SK-N-SH treated with all-trans-retinoic acid at 6 μM for 48 hours (cell line): ENCODE measurements around the gene LAIR2.
A peak's percentile ranks its signal among the peaks of the same experiment; 100 is the strongest.

ENCODE experiments used
- ATAC-seq: fragments of 200-7000 bp; cut with Tn5 transposase; 3 replicates; pipeline ENCODE4 v1.9.1; 2020; ENCODE audit warnings: mild to moderate bottlenecking, moderate library complexity
- CSDC2 ChIP-seq: fragments of 250-450 bp; sonication (Bioruptor Pico); IDR thresholded peaks from 2 replicates; pipeline ENCODE4 v1.5.0; 2020; ENCODE audit warnings: mild to moderate bottlenecking, moderate library complexity
- CSRNP3 ChIP-seq: fragments of 250-450 bp; sonication (Bioruptor Pico); IDR thresholded peaks from 2 replicates; pipeline ENCODE4 v1.5.1; 2021; ENCODE audit warnings: mild to moderate bottlenecking, moderate library complexity
- ESRRG ChIP-seq: fragments of 250-450 bp; sonication (Bioruptor Pico); IDR thresholded peaks from 2 replicates; pipeline ENCODE4 v1.6.1; 2021; ENCODE audit warnings: mild to moderate bottlenecking
- ISL1 ChIP-seq: fragments of 250-450 bp; sonication (Bioruptor Pico); IDR thresholded peaks from 2 replicates; pipeline ENCODE4 v2.1.2; 2022; ENCODE audit warnings: mild to moderate bottlenecking, moderate library complexity
- POU6F1 ChIP-seq: fragments of 250-450 bp; sonication (Bioruptor Pico); IDR thresholded peaks from 2 replicates; pipeline ENCODE4 v1.8.0; 2021; ENCODE audit warnings: low read depth, mild to moderate bottlenecking, moderate library complexity, borderline replicate concordance
- PPARA ChIP-seq: fragments of 250-450 bp; sonication (Bioruptor Pico); IDR thresholded peaks from 2 replicates; pipeline ENCODE4 v1.5.0; 2020; ENCODE audit warnings: mild to moderate bottlenecking, borderline replicate concordance
- RARB ChIP-seq: fragments of 250-450 bp; sonication (Bioruptor Pico); IDR thresholded peaks from 2 replicates; pipeline ENCODE4 v1.8.0; 2021; ENCODE audit warnings: mild to moderate bottlenecking, moderate library complexity
- SNAI2 ChIP-seq: fragments of 250-450 bp; sonication (Bioruptor Pico); IDR thresholded peaks from 2 replicates; pipeline ENCODE4 v1.5.0; 2020; ENCODE audit warnings: mild to moderate bottlenecking, moderate library complexity
- TCF4 ChIP-seq: fragments of 250-450 bp; sonication (Bioruptor Pico); IDR thresholded peaks from 2 replicates; pipeline ENCODE4 v1.8.0; 2021; ENCODE audit warnings: mild to moderate bottlenecking, moderate library complexity, borderline replicate concordance
- TOX ChIP-seq: fragments of 250-450 bp; sonication (Bioruptor Pico); IDR thresholded peaks from 2 replicates; pipeline ENCODE4 v1.8.0; 2021; ENCODE audit warnings: mild to moderate bottlenecking, moderate library complexity, borderline replicate concordance
- ZFP3 ChIP-seq: fragments of 250-450 bp; sonication (Bioruptor Pico); IDR thresholded peaks from 2 replicates; pipeline ENCODE4 v1.5.0; 2020; ENCODE audit warnings: mild to moderate bottlenecking, moderate library complexity
- ZFP30 ChIP-seq: fragments of 450-650 bp; formaldehyde crosslinking; IDR thresholded peaks from 2 replicates; pipeline ENCODE4 v1.5.0; 2022; ENCODE audit warnings: mild to moderate bottlenecking, moderate library complexity
- ZNF565 ChIP-seq: fragments of 450-650 bp; formaldehyde crosslinking; conservative IDR thresholded peaks from 2 replicates; pipeline ENCODE4 v1.5.0; 2020; ENCODE audit warnings: low read depth, mild to moderate bottlenecking, moderate library complexity
- ZNF70 ChIP-seq: fragments of 450-650 bp; formaldehyde crosslinking; IDR thresholded peaks from 2 replicates; pipeline ENCODE4 v1.5.0; 2020; ENCODE audit warnings: mild to moderate bottlenecking, moderate library complexity
- ZNF8 ChIP-seq: fragments of 450-650 bp; formaldehyde crosslinking; IDR thresholded peaks from 2 replicates; pipeline ENCODE4 v1.5.0; 2020; ENCODE audit warnings: mild to moderate bottlenecking, moderate library complexity
- TF ChIP-seq, protein P1 (sequence below): fragments of 250-450 bp; sonication (Bioruptor Pico); IDR thresholded peaks from 2 replicates; pipeline ENCODE4 v1.8.0; 2020; ENCODE audit warnings: mild to moderate bottlenecking, moderate library complexity, borderline replicate concordance
- TF ChIP-seq, protein P2 (sequence below): fragments of 250-450 bp; sonication (Bioruptor Pico); IDR thresholded peaks from 2 replicates; pipeline ENCODE4 v1.5.0; 2020; ENCODE audit warnings: mild to moderate bottlenecking, moderate library complexity
- TF ChIP-seq, protein P3 (sequence below): fragments of 250-450 bp; sonication (Bioruptor Pico); IDR thresholded peaks from 2 replicates; pipeline ENCODE4 v1.5.1; 2020; ENCODE audit warnings: low read depth, mild to moderate bottlenecking, moderate library complexity

The LAIR2 gene

GRCh38 chr19:54478677-54479266 lies 23.9 kb upstream of the LAIR2 start:
- ATAC-seq, result peak; percentile 62
- no peak for TF ChIP-seq CSRNP3 (CRISPR knock-in tag)
- TF ChIP-seq, protein P1, sequence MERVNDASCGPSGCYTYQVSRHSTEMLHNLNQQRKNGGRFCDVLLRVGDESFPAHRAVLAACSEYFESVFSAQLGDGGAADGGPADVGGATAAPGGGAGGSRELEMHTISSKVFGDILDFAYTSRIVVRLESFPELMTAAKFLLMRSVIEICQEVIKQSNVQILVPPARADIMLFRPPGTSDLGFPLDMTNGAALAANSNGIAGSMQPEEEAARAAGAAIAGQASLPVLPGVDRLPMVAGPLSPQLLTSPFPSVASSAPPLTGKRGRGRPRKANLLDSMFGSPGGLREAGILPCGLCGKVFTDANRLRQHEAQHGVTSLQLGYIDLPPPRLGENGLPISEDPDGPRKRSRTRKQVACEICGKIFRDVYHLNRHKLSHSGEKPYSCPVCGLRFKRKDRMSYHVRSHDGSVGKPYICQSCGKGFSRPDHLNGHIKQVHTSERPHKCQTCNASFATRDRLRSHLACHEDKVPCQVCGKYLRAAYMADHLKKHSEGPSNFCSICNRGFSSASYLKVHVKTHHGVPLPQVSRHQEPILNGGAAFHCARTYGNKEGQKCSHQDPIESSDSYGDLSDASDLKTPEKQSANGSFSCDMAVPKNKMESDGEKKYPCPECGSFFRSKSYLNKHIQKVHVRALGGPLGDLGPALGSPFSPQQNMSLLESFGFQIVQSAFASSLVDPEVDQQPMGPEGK (CRISPR knock-in tag), result no peak
- TF ChIP-seq ZNF8 (CRISPR knock-in tag), result no peak
- no peak for TF ChIP-seq POU6F1
- no peak for TF ChIP-seq PPARA (CRISPR knock-in tag)
- TF ChIP-seq RARB (CRISPR knock-in tag), result no peak
- no peak for TF ChIP-seq ISL1
- TF ChIP-seq TOX (CRISPR knock-in tag), result no peak
- no peak for TF ChIP-seq ESRRG (CRISPR knock-in tag)
- TF ChIP-seq TCF4, result no peak
- no peak for TF ChIP-seq ZFP30 (CRISPR knock-in tag)

DNA sequence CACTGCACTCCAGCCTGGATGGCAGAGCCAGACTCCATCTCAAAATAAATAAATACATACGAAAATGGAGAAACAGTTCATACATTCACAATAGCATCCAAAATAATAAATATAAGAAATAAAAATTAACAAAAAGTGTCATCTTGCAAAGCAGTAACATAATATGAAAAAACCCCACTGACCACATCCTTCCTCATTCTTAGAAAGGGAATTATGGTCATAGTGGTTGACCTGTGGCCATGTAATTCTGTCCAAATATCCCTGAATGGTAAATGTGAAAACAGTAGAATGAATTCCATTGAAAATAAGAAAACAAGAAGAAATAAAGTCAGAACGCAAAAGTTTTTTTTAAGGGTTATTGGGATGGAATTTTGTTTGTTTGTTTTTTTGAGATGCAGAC lies 22.6 kb upstream of the LAIR2 start:
- TF ChIP-seq TCF4, result no peak
- no peak for ATAC-seq

GRCh38 chr19:54481326-54481930 lies 21.2 kb upstream of the LAIR2 start:
- ATAC-seq, result peak; percentile 70
- TF ChIP-seq, protein P2, sequence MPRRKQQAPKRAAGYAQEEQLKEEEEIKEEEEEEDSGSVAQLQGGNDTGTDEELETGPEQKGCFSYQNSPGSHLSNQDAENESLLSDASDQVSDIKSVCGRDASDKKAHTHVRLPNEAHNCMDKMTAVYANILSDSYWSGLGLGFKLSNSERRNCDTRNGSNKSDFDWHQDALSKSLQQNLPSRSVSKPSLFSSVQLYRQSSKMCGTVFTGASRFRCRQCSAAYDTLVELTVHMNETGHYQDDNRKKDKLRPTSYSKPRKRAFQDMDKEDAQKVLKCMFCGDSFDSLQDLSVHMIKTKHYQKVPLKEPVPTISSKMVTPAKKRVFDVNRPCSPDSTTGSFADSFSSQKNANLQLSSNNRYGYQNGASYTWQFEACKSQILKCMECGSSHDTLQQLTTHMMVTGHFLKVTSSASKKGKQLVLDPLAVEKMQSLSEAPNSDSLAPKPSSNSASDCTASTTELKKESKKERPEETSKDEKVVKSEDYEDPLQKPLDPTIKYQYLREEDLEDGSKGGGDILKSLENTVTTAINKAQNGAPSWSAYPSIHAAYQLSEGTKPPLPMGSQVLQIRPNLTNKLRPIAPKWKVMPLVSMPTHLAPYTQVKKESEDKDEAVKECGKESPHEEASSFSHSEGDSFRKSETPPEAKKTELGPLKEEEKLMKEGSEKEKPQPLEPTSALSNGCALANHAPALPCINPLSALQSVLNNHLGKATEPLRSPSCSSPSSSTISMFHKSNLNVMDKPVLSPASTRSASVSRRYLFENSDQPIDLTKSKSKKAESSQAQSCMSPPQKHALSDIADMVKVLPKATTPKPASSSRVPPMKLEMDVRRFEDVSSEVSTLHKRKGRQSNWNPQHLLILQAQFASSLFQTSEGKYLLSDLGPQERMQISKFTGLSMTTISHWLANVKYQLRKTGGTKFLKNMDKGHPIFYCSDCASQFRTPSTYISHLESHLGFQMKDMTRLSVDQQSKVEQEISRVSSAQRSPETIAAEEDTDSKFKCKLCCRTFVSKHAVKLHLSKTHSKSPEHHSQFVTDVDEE (CRISPR knock-in tag), result no peak
- no peak for TF ChIP-seq CSRNP3 (CRISPR knock-in tag)
- no peak for TF ChIP-seq TCF4
- no peak for TF ChIP-seq TOX (CRISPR knock-in tag)
- TF ChIP-seq RARB (CRISPR knock-in tag), result no peak
- no peak for TF ChIP-seq ZNF70 (CRISPR knock-in tag)
- no peak for TF ChIP-seq ZNF8 (CRISPR knock-in tag)
- TF ChIP-seq POU6F1, result no peak
- no peak for TF ChIP-seq ZFP3
- TF ChIP-seq SNAI2 (CRISPR knock-in tag), result no peak
- TF ChIP-seq, protein P3, sequence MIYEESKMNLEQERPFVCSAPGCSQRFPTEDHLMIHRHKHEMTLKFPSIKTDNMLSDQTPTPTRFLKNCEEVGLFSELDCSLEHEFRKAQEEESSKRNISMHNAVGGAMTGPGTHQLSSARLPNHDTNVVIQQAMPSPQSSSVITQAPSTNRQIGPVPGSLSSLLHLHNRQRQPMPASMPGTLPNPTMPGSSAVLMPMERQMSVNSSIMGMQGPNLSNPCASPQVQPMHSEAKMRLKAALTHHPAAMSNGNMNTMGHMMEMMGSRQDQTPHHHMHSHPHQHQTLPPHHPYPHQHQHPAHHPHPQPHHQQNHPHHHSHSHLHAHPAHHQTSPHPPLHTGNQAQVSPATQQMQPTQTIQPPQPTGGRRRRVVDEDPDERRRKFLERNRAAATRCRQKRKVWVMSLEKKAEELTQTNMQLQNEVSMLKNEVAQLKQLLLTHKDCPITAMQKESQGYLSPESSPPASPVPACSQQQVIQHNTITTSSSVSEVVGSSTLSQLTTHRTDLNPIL (CRISPR knock-in tag), result no peak
- TF ChIP-seq CSDC2 (CRISPR knock-in tag), result no peak
- no peak for TF ChIP-seq ZNF565 (CRISPR knock-in tag)
- TF ChIP-seq, protein P1 (CRISPR knock-in tag), result no peak
